Activated CD8-positive, alpha-beta memory T cell treated with anti-CD3 and anti-CD28 coated beads, Interleukin-2, amount 10 ng/mL, durations not matched to agents 7 days and 5 days (primary cell): ENCODE data around the gene TELO2. TPM values are rescaled to one million over a fixed set of nuclear protein-coding genes. Genes with fewer than 3 reads are reported as not detected.

Experiments used
- ATAC-seq: fragments of 150-1000 bp; cut with Tn5 transposase; one replicate; pipeline ENCODE4 v1.10.0; 2021; ENCODE audit warnings: moderate library complexity
- CTCF ChIA-PET: fragments of 350-600 bp; sonication (Branson Sonifier 250); formaldehyde crosslinking; loops from one replicate; lab custom pipeline; 2021; ENCODE audit warnings: antibody characterized with exemption; lab: Charles Lee
- DNase-seq: peaks from one replicate; pipeline ENCODE4 v3.0.0-alpha.2; 2020
- H3K27ac Mint-ChIP-seq: one replicate; pipeline ENCODE4 v1.8.0; 2021; ENCODE audit warnings: mild to moderate bottlenecking, mixed read lengths
- H3K27me3 Mint-ChIP-seq: one replicate; pipeline ENCODE4 v1.8.0; 2021; ENCODE audit warnings: mixed read lengths
- H3K36me3 Mint-ChIP-seq: one replicate; pipeline ENCODE4 v1.8.0; 2021; ENCODE audit warnings: mild to moderate bottlenecking, mixed read lengths
- H3K4me1 Mint-ChIP-seq: one replicate; pipeline ENCODE4 v1.8.0; 2021; ENCODE audit warnings: mixed read lengths
- H3K4me3 Mint-ChIP-seq: one replicate; pipeline ENCODE4 v1.8.0; 2021; ENCODE audit warnings: mild to moderate bottlenecking, moderate library complexity, mixed read lengths
- H3K9me3 Mint-ChIP-seq: one replicate; pipeline ENCODE4 v1.8.0; 2022; ENCODE audit warnings: low read depth, mixed read lengths
- total RNA-seq, 2 experiments: library from RNA; stranded (reverse); gene quantifications; one replicate each; pipeline ENCODE4 v1.2.3, GENCODE V29; 2021

Gene TELO2
- total RNA-seq, 2 experiments from 2014 or later = 60.7 to 63.8 TPM

DNA sequence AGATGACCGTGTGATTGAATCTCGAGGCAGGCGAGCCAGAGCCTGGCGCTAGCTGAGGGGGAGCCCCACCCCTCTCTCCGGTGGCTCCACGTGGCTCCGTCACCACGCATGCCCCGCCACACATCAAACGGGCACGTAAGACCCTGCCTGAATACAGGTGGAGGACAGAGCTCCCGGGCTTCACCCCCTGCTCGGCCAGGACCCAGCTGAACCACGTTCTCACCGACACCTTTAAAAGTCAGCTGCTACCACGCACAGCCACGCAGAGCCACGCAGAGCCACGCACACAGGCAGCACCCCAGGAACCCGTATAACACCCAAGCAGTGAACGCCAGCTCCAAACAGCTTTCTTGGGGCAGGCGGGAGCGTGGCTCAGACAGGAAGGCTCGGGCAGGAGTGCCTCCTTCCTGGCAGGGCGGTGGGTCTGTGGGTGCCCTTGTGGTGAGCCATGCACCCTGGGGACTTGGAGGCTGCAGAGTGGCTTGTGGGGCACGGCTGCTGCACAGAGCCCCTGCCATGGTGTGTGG lies 44.7 kb downstream of the TELO2 start:
- H3K4me1 Mint-ChIP-seq = peaks cover 60% of the 10 kb centered on the region
- peaks cover 32% of the 10 kb centered on the region for H3K36me3 Mint-ChIP-seq
- no peak for ATAC-seq
- peak overlapping the region; percentile 45 for H3K4me3 Mint-ChIP-seq
- H3K9me3 Mint-ChIP-seq = no peaks in the 10 kb centered on the region
- CTCF ChIA-PET = interaction anchor here (1.2 to 1.6 kb wide), 3 partner anchors 10 to 168 kb away, joined by 3 to 5 read pairs (median 4); partner anchors contain the start of gene MAPK8IP3
- H3K27me3 Mint-ChIP-seq = no peaks in the 10 kb centered on the region
- peak; percentile 58 for DNase-seq
- H3K27ac Mint-ChIP-seq = peak overlapping the region; percentile 61

DNA sequence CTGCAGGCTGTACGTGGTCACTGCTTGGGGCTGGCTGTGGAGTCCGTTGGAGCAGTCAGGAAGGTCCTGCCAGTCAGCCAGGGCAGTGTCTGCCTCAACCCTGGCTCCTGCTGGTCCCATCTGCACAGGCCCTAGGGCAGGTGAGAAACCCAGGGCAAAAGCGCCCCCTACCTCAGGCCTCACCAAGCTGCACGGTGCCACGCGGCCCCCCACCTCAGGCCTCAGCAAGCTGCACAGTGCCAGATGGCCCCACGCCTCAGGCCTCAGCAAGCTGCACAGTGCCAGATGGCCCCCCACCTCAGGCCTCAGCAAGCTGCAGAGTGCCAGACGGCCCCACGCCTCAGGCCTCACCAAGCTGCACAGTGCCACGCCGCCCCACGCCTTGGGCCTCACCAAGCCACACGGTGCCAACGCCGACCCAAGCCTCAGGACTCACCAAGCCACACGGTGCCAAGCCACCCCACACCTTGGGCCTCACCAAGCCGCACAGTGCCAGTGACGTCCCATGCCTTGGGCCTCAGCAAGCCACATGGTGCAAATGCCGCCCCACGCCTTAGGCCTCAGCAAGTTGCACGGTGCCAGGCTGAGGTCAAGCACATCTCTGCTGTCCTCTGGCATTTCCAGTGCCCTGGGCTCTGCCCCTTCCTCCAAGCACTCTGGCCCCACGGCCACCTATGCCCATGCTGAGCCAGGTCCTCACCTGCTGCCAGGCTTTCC lies 45.8 kb downstream of the TELO2 start:
- H3K4me1 Mint-ChIP-seq = peaks cover 65% of the 10 kb centered on the region
- peaks cover 35% of the 10 kb centered on the region for H3K36me3 Mint-ChIP-seq
- CTCF ChIA-PET = interaction anchor here (1.5 to 1.6 kb wide), 2 partner anchors 9 to 11 kb away, joined by 4 to 5 read pairs; no protein-coding TSS in a partner anchor
- H3K27ac Mint-ChIP-seq = peak overlapping the region; percentile 15
- no peaks in the 10 kb centered on the region for H3K9me3 Mint-ChIP-seq
- DNase-seq (peak; percentile 62), ATAC-seq (no peak)
- no peaks in the 10 kb centered on the region for H3K27me3 Mint-ChIP-seq
- no peak overlapping the region for H3K4me3 Mint-ChIP-seq

DNA sequence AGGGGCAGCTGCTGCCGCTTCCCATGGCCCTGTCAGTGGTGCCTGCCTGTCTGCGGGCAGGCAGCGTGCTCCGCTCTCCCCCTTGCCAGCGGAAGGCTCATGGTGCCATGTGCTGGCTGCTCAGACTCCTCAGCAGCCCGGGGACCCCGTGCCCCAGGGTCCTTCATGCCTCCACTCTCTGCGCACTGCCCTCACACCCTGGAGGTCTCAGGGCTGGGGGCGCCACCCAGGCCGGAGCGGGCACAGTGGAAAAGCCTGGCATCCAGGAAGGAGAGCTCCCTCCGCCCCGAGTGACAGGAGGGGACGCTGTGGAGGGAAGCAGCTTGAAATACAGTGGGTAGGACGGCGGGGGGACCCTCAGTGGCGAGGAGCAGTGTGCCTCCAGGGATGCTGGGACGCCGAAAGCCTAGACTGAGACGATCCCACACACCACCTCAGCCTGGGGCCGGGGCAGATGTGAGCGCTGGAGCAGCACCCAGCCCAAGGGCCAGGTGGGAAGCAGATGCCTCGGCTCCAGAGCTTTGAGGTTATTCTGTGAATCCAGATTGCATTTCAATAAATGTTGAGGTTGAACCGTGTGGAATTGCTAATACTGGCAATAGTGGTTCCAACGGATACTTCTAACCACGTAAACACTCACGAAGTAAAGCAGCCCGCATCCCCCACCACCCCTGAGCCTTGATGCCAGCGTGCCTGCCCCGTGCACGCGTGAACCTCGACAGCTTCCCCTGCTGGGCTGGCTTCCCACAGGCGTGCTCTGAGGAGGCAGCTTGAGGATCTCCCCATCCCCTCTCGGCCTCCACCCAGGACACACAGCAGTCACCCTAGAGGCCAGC lies 46.8 kb downstream of the TELO2 start:
- ATAC-seq (no peak), DNase-seq (no peak)
- CTCF ChIA-PET = no interaction called here
- H3K27me3 Mint-ChIP-seq = no peaks in the 10 kb centered on the region
- peaks cover 71% of the 10 kb centered on the region for H3K4me1 Mint-ChIP-seq
- peaks cover 32% of the 10 kb centered on the region for H3K36me3 Mint-ChIP-seq
- no peak overlapping the region for H3K27ac Mint-ChIP-seq
- H3K4me3 Mint-ChIP-seq = no peak overlapping the region
- H3K9me3 Mint-ChIP-seq = no peaks in the 10 kb centered on the region

DNA sequence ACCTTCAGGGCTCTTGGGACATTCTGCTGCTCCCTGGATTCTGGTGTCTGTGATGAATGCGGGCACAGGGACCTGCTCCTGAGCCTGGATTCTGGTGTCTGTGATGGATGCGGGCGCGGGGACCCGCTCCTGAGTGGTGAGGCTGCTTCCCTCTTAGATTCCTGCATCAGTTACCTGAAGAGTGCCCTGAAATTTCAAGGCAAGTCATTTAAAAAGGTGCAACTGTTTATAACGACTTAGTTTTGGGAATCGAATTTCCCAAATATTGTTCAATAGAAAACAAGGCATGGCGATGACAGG lies 47.3 kb downstream of the TELO2 start:
- Mint-ChIP-seq H3K4me1 (peaks cover 74% of the 10 kb centered on the region), H3K36me3 (peaks cover 27% of the 10 kb centered on the region), H3K27me3 (no peaks in the 10 kb centered on the region), H3K9me3 (no peaks in the 10 kb centered on the region), H3K4me3 (no peak overlapping the region), H3K27ac (peak overlapping the region; percentile 62)
- CTCF ChIA-PET = no interaction called here
- no peak for DNase-seq
- no peak for ATAC-seq

DNA sequence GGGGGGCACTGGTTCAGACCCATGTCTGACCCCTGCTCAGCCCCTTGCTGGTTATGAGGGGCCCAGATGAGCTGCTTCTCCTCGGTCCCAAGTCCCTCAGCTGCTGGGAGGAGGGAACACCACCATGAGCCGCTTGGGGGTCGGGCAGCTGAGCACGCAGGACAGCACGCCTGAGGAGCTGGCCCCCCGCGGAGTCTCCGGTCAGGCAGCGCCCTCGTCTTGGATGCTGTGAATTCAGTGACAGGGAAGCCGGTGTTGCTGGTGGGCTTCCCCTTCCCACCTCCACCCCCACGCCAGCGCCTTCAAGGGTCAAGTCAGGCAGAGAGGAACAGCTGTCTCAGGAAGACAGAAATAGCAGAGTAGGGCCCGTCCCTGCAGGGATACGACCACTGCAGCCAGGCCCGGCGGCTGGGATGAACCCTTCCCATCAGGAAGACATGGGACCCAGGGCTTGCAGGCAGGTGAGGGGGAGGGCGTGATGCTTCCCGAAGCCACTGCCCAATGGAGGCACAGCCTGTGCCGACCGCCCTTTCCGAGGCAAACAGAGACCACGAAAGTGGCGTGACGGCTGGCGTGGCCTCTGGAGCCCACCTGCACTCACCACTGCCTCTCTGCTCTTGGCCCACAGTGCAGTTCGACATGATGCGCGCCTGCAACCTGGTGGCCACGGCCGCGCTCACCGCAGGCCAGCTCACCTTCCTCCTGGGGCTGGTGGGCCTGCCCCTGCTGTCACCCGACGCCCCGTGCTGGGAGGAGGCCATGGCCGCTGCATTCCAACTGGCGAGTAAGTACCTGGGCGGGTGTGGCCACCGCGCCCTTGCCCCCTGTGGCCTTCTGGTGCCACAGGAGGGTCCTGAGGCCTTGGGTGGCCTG lies 48.4 kb downstream of the TELO2 start:
- no peaks in the 10 kb centered on the region for H3K27me3 Mint-ChIP-seq
- DNase-seq (no peak), ATAC-seq (no peak)
- H3K4me3 Mint-ChIP-seq = no peak overlapping the region
- H3K4me1 Mint-ChIP-seq = peaks cover 76% of the 10 kb centered on the region
- H3K36me3 Mint-ChIP-seq = peaks cover 24% of the 10 kb centered on the region
- H3K27ac Mint-ChIP-seq = peak overlapping the region; percentile 32
- CTCF ChIA-PET = no interaction called here
- no peaks in the 10 kb centered on the region for H3K9me3 Mint-ChIP-seq

DNA sequence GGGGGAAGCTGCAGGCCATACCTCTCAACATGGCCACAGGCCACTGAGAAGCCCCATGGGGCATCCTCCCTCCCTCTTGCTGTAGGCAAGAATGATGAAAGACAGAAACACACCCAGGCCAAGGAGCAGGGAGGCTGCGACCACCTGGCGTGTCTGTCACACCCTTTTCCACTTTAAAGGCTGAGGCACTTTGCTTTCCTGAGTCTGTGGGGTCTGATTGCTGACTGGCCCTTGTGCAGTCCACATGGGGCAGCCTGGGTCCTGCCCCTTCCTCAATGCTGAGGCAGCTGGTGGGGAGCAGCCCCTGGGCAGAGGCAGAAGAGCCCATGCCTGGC lies 49.0 kb downstream of the TELO2 start:
- DNase-seq (no peak), ATAC-seq (no peak)
- H3K27me3 Mint-ChIP-seq = no peaks in the 10 kb centered on the region
- peaks cover 70% of the 10 kb centered on the region for H3K4me1 Mint-ChIP-seq
- no peak overlapping the region for H3K4me3 Mint-ChIP-seq
- H3K9me3 Mint-ChIP-seq = no peaks in the 10 kb centered on the region
- CTCF ChIA-PET = no interaction called here
- H3K27ac Mint-ChIP-seq = peak overlapping the region; percentile 88
- H3K36me3 Mint-ChIP-seq = peaks cover 18% of the 10 kb centered on the region

DNA sequence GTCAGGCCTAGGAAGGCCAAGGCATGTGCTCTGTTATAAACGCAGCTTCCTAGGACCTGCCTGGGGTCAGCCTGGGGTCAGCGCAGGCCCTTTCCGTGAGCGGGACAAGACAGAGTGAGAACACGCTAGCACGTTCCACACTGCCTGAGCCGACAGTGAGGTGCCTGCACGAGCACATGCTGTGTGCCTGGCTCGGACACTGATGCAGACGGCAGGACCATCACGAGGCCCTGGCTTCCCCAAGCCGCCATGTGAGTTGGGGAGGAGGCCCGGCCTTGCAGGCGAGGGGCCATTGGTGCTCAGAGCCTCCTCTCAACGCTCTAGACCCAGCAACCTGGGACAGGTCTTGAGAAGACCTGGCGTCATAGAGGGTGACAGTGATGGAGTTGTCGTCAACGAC lies 49.4 kb downstream of the TELO2 start:
- DNase-seq (no peak), ATAC-seq (no peak)
- peaks cover 15% of the 10 kb centered on the region for H3K36me3 Mint-ChIP-seq
- H3K27me3 Mint-ChIP-seq = no peaks in the 10 kb centered on the region
- H3K4me1 Mint-ChIP-seq = peaks cover 66% of the 10 kb centered on the region
- CTCF ChIA-PET = no interaction called here
- no peak overlapping the region for H3K4me3 Mint-ChIP-seq
- H3K9me3 Mint-ChIP-seq = no peaks in the 10 kb centered on the region
- H3K27ac Mint-ChIP-seq = peak overlapping the region; percentile 88

DNA sequence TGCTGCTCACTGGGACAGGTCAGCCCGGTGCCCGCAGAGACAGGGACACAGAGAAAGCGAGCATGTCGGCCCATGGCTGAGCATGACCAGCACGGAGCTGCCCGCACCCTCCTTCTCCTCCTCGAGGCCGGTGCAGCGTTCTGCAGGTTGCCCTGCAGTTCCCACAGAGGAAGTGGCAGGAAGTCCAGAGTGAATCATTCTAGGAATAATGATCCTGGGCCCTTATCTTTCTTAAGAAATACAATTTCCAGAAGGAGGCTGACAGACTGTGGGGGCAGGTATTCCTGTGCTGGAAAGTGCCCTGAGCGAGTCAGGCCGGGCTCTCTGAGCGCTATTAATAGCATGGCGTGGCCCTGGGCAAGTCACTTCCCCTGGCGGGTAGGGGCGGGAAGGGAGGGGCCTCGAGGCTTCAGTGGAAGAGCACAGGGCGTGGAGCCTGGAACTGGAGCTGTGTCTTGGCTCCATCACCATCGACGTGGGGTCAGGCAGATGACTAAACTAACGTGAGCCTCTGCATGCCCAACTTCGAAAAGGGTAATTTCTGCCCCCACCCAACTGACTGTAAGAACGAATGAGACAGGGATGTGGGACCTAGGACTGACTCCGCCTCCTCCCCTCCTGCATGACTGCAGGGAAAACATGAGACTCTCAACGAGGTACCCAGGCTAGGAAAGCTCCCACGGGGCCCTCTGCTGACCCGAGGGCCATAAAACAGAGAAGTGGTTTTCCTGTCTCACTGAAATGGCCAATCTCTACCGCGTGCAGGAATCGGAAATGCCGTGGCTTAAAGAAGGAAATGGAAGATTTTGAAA lies 50.1 kb downstream of the TELO2 start:
- Mint-ChIP-seq H3K4me3 (peak overlapping the region; percentile 53), H3K27ac (peak overlapping the region; percentile 88), H3K4me1 (peaks cover 58% of the 10 kb centered on the region), H3K9me3 (no peaks in the 10 kb centered on the region), H3K27me3 (no peaks in the 10 kb centered on the region), H3K36me3 (peaks cover 9% of the 10 kb centered on the region)
- DNase-seq = peak; percentile 74
- ATAC-seq = peak; percentile 79
- CTCF ChIA-PET = interaction anchor here (1.2 kb wide), 1 partner anchor 28 kb away, joined by 3 read pairs; no protein-coding TSS in a partner anchor

DNA sequence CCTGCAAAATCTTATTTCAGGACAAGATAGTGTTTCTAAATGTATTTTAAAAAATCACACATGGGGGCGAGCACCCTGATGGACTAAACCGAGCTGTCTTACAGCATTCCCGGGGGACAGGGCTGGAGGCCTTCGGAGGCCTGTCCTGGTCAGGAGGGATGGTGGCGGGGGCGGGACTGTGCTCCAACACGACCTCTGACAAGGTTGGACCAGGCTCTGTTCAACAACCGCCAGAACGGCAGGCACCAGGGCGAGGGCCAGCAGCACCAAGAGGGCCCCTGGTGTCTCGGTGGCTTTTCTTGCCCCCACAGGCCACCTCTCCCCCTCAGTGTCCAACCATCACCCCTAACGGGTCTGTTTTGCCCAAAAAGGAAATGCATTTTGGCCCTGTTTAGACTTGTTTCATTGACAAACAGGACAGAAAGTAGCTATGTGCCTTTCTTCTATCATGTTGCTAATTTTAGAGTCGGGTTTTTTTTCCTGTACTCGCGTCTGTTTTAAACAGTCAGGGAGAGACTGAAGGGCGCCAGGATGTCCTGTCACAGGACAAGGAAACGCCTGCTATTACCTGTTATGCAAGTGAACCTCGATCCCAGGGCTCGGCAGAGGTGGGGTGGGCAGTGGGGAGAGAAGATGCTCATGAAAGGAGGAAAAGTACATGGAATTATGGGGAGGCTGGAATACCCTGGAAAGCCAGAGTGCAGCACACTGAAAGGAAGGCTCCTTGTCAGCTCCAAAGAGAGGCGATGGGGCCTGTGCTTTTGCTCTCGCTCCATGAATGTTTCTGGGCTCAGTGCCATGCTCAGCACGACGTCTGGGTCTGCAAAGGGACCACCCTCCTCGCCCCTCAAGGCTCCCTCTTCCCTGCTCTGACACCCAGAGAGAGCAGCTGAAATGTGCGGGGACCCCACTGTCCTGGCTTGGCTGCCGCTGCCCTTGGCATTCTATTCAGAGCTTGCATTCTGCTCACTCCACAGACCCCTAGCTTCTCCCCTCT lies 52.2 kb downstream of the TELO2 start:
- H3K36me3 Mint-ChIP-seq = peaks cover 12% of the 10 kb centered on the region
- H3K4me3 Mint-ChIP-seq = no peak overlapping the region
- CTCF ChIA-PET = interaction anchor here (0.6 to 0.9 kb wide), 3 partner anchors 10 to 1448 kb away, joined by 3 read pairs; no protein-coding TSS in a partner anchor
- no peaks in the 10 kb centered on the region for H3K9me3 Mint-ChIP-seq
- peak overlapping the region; percentile 65 for H3K27ac Mint-ChIP-seq
- no peak for DNase-seq
- ATAC-seq = no peak
- no peaks in the 10 kb centered on the region for H3K27me3 Mint-ChIP-seq
- peaks cover 44% of the 10 kb centered on the region for H3K4me1 Mint-ChIP-seq

DNA sequence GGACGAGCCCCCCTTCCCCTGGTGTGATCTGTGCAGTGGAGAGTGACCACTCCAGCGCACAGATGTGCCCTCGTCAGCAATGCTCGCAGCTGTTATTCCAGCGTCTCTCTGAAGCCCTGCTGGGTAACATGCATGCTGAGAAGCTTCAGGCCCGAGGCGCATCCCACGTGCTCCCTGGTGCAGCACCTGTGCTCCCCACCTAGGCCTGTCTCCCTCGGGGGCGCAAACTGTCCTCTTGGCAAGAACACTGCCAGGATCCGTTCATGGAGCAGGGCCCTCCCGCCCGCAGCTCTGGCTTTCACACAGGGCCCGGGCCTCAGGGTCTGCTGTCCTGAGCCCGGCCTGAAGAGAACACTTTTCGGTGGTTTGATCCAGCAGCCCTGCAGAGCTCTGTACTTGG lies 53.3 kb downstream of the TELO2 start:
- Mint-ChIP-seq H3K4me1 (peaks cover 42% of the 10 kb centered on the region), H3K27ac (no peak overlapping the region), H3K27me3 (no peaks in the 10 kb centered on the region), H3K9me3 (no peaks in the 10 kb centered on the region), H3K36me3 (peaks cover 10% of the 10 kb centered on the region), H3K4me3 (no peak overlapping the region)
- DNase-seq (no peak), ATAC-seq (no peak)
- CTCF ChIA-PET = interaction anchor here (0.9 kb wide), 1 partner anchor 11 kb away, joined by 3 read pairs; no protein-coding TSS in a partner anchor

DNA sequence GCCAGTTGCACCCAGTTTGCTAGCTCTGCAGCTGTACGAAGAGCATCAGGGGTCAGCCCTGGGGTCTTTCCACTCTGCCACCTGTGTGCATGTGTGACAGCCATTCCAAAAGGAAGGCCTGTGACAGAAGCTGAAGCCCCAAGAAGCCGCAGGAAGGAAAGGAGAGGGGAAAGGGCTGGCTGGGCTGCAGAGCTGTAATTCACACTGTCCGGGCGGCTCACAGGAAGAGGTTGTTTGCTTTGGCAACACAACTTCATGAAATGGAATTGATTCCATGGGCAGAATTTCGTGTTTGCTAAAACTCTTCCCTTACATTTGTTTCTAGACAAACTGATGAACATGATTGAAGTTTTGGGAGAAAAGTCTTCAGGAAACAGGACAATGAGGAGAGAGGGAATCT lies 55.1 kb downstream of the TELO2 start:
- H3K9me3 Mint-ChIP-seq = no peaks in the 10 kb centered on the region
- H3K27ac Mint-ChIP-seq = no peak overlapping the region
- no peak for ATAC-seq
- H3K27me3 Mint-ChIP-seq = no peaks in the 10 kb centered on the region
- no peak overlapping the region for H3K4me3 Mint-ChIP-seq
- peaks cover 28% of the 10 kb centered on the region for H3K4me1 Mint-ChIP-seq
- H3K36me3 Mint-ChIP-seq = peaks cover 13% of the 10 kb centered on the region
- CTCF ChIA-PET = interaction anchor here (1.0 kb wide), 1 partner anchor 10 kb away, joined by 4 read pairs; no protein-coding TSS in a partner anchor
- no peak for DNase-seq
